ENCODE measurements around the gene NUFIP1.

- TF ChIP-seq CTCF (IDR thresholded peaks at IDR 0.05) (no peak), EP300 (IDR thresholded peaks at IDR 0.05) (no peak), POLR2A (IDR thresholded peaks at IDR 0.05) (no peak)
Measured at GRCh38 chr13:44895264-44895952, 93.9 kb downstream of the NUFIP1 start.

All from ovary (tissue), 3 donors.